Renal cortex interstitium (tissue), 11 donors: ENCODE results near the gene RETREG1. TPM values are rescaled to one million over a fixed set of nuclear protein-coding genes. Genes with fewer than 3 reads are reported as not detected.

ENCODE experiments used
- DNase-seq, 11 donors: peaks; one replicate each; pipeline ENCODE4 v3.0.0-alpha.2; 2013; ENCODE audit warnings: low read depth in 9 of 11, low spot score in 4 of 11; ENCODE audit errors: extremely low read depth in 1 of 11
- polyA plus RNA-seq, 3 donors: library from polyadenylated mRNA; unstranded; fragments of 120-200 nt; gene quantifications; one replicate each; pipeline ENCODE4 v1.2.1, GENCODE V29; 2013; ENCODE audit not compliant: insufficient read length in 3 of 3

Gene RETREG1
- polyA plus RNA-seq, 3 donors, result 33.4 to 50.5 (median 39.0) TPM

DNA sequence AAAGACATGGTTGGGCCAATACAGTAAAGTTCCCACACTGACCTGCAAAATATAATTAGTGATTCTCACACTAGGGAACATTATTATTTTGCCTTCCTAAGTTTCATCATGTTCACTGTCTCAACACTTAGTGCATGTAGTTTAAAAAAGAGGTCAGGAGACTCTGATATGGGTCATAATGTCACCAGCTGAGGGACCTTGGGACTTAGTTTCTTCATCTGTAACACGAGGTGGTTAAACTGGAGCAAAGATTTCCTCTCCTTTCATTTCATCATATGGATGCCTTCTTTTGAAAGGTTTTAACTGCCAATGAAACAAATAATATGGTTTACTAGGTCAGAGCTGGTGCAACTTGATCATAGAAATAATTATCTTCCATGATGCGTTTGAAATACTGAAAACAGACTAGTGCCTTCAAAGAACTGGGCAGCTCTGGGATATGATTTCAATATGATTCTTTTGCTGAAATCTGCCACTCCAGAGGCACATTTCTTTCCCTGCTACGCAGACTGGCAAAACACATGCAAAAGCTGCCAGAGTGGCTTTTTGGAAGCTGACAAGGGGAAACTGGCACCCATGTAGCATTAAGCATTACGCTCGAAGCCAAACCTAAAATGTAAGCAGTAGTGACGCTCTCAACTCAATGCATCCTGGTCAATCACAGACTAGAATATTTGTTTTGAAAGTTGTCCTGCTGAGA, 20.8 kb downstream of the RETREG1 start:
- DNase-seq, result no peak

DNA sequence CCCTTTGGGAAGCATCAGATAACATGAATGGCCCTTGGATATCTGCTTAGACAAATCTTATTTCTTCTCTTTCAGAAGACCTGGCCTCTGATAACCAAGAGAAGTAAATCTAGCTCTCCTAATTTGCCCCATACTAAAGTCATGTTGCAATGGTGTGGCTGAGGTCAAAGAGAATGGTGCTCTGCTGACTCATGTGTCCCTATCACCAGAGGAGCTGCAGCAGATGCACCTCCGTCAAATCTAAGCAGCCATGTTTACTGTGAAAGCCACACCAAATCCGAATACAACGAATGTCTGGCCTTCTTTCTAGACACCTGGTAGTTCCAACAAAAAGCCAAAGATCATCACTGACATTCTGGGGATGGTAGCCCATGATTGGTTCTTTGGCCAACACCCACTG, 23.2 kb downstream of the RETREG1 start:
- no peak for DNase-seq

GRCh38 chr5:16593013-16593412, 23.8 kb downstream of the RETREG1 start:
- no peak for DNase-seq

DNA sequence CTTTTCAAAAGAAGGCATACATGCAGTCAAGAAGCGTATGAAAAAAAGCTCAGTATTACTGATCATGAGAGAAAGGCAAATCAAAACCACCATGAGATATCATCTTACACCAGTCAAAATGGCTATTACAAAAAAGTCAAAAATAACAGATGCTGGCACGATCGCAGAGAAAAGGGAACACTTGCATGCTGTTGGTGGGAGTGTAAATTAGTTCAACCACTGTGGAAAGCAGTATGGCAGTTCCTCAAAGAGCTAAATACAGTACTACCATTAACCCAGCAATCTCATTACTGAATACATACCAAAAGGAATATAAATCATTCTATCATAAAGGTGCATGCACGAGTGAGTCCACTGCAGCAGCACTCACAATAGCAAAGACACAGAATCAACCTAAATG, 24.5 kb downstream of the RETREG1 start:
- no peak for DNase-seq

GRCh38 chr5:16590685-16591084, 26.1 kb downstream of the RETREG1 start:
- no peak for DNase-seq

DNA sequence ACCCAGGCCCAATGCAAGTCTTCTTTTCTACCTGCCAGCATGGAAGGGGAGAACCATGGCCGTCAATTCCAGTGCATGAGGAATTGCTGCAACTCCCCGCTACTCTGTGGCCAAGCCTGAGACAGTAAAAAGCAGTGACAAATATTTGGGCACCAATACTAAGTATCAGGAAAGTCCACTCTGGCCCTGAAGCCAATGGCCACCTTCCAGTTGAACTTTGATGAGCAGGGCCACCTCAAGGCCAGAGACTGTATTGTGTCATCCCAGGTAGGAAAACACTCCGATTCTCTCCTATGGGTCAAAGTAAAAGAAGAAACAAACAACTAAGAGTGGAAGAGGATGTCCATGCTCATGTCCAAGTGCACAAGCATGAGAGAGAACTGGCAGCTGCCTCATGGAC, 27.1 kb downstream of the RETREG1 start:
- no peak for DNase-seq

GRCh38 chr5:16588434-16589214, 28.2 kb downstream of the RETREG1 start:
- DNase-seq, result no peak

DNA sequence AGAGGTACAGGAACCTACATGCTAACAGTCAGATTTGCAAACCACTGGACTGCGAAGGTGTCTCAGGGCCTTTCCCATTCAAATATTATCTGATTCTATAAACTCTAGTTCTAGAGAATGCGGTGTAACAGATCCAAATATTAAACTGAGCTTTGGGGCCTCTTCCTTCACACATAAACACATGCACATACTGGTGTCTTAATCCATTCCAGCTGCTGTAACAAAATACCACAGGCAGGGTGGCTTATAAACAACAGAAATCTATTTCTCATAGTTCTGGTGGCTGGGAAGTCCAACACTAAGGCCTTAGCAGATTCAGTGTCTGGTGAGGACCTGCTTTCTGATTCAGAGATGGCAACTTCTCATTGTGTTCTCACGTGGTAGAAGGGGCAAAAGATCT, 30.2 kb downstream of the RETREG1 start:
- no peak for DNase-seq

DNA sequence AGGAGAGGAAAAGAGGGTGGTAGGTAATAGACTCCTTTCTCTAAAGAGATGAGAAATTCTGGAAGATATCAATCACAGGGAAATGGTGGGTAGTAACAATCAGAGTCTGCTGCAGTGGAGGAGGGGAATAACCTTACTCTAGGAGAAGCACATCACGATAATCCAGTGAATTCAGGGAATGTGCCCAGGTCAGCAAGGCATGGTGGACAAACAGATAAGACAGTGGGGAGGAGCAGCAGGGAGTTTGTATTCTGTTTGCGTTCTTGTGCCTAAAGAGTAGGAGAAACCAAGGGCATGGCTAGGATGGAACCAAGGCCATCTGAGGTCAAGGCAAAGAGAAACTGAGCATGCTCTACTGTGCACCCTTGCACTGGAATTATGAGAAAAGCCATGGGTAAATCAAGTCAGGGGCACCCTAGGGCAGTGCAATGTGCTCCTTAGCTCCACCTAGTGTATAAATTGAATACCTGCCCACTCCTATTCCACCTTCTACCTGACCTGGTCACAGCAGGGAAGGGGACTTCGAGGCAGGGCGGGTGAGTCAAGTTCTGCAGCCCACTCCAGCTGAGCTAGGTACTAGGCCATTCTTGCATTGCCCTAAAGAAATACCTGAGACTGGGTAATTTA, 31.6 kb downstream of the RETREG1 start:
- peak in 1 of 11 donors; percentile 33 for DNase-seq

DNA sequence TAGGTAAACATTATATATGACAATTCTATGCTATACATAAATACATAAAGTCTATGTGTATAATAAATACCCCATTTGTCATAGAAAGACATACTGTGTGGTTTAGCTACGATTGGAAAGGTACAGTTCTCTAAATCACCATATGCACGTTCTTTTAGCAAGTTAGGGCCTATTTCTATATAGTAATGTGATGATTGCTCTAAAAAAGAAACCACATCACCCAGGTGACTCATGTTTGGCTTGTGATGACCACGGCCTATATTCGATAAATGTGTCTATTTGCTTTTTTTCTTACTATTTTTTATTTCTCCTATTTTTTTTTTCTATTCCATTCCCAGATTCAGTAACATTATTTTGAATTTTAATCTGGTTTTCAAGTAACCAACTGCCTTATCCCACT, 34.7 kb downstream of the RETREG1 start:
- DNase-seq, result no peak

DNA sequence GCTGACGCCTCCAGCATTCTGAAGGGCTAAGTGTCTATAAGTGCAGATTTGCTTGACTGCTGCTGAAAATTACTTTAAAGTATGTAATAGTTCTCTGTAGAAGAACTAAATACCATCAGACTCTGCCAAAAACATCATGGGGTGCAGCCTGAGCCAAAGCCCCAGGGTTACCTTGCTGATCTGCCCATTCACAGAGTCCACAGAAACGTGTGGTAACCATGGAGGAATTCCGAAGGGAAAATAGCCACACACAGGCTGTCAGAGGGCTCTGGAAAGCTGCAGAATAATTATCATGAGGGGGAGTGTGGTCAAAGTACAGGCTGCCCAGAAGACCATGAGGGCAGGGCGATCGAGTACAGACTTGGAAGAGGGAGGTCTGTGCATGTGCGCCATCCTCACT, 36.4 kb downstream of the RETREG1 start:
- DNase-seq, result peak in 2 of 11 donors; percentile 7 to 37

GRCh38 chr5:16579142-16579847, 37.5 kb downstream of the RETREG1 start:
- DNase-seq, result no peak

GRCh38 chr5:16578474-16578883, 38.3 kb downstream of the RETREG1 start:
- DNase-seq, result peak in 2 of 11 donors; percentile 17 to 20

DNA sequence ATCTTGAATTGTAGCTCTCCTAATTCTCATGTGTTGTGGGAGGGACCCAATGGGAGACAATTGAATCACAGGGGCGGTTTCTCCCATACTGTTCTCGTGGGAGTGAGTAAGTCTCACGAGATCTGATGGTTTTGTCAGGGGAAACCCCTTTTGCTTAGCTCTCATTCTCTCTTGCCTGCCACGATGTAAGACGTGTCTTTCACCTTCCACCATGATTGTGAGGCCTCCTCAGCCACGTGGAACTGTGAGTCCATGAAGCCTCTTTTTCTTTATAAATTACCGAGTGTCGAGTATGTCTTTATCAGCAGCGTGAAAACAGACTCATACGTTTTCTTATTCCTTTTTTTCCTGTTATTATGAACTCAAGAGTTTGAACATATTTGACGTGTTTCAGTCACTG, 39.1 kb downstream of the RETREG1 start:
- DNase-seq, result no peak

DNA sequence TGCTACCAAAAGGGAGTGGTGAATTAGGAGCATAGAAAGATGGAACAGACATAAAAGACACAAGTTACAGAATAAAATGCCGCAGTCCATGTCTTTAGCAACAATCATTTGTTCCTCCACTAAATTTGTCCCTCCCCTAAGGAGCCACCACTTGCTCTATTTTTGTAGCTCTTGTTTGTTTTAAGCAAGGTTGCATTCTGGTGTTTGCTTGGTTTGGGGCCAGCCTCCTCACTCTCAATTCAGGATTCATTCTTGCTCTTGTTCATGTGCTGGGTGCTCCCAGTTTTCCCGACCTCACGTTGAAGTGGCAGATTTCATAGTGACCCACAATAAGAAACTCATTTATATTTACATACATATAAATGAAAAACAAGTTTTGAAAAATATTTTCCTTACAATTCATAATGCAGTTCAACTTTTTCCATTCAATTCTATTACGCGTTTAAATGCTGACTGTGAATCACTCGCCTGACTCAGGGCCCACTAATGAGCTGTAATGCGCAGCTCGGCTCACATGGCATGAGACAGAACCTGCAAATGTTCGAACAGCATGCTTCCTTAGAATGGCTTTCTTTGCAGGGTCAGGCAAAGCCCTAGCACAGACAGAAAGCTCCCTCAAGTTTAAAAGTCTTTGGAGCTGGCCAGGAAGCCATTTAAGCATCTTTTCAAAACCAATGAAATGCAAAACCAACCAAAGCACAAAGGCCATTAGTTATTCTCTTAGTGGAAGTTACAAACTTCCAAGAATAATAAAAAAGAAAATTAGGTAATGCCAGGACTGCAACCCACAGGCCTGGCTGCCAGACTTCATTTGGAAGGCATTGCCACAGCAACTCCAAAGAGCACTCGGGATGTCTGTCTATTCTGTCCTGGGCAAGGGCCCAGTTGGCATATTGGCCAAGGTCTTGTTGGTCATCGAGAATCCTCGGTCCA, 41.7 kb downstream of the RETREG1 start:
- DNase-seq, result no peak

DNA sequence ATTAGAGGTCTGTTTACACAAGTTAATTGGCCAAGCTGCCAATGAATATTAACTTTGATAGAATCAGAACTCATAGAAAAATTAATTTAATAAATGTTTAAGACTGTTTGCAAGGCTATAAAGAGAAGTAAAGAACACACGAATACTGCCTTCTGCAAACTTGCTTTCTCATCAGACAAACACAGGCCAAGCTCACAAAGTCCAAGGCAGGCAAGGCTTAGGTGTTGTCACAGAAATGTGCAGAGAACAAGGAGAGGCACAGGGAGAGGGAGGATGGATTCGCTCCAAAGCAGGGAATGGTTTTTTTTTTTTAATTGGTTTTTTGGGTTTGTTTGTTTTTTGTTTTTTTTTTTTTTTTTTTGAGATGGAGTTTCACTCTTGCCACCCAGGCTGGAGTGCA, 43.4 kb downstream of the RETREG1 start:
- DNase-seq, result no peak

DNA sequence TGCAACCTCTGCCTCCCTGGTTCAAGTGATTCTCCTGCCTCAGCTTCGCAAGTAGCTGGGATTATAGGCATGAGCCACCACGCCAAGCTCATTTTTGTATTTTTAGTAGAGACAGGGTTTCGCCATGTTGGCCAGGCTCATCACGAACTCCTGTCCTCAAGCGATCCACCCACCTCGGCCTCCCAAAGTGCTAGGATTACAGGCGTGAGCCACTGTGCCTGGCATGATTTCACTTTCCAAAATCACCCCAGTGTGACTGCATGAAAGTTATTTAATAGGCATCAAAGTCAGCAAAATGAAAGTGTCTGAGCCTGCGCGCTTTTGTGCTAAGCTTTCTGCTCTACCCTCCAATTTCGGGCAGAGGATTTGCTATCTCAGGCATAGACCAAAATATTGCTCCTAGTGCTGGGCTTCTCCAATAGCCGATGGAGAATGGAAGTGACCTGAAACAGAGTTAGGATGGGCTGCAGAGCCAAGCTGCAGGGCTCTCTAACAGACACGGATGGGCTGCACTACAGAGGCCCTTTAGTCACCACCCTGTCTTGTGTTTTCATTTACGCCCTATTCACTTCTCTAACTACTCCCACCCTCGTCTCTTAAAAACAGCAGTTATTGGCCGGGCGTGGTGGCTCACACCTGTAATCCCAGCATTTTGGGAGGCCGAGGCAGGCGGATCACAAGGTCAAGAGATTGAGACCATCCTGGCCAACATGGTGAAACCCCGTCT, 44.3 kb downstream of the RETREG1 start:
- DNase-seq, result no peak

- no peak for DNase-seq
Measured at GRCh38 chr5:16571016-16571415, 45.8 kb downstream of the RETREG1 start.
